Right lobe of liver (tissue), 6 donors: ENCODE measurements around the gene YWHAB. TPM values are rescaled to one million over a fixed set of nuclear protein-coding genes. Genes with fewer than 3 reads are reported as not detected.

Experiments used
- ATAC-seq, 4 donors: fragments of 200-7000 bp; cut with Tn5 transposase; one replicate each; pipeline ENCODE4 v1.9.1; 2020; ENCODE audit warnings: mild to moderate bottlenecking in 4 of 4, moderate library complexity in 4 of 4
- DNase-seq, 3 donors: peaks; one replicate each; pipeline ENCODE4 v3.0.0-alpha.2; 2020
- H3K27ac ChIP-seq, 3 donors: fragments of 200-600 bp; one replicate each; pipeline ENCODE4 v1.8.0; 2022
- H3K27me3 ChIP-seq, 2 donors: fragments of 200-600 bp; one replicate each; pipeline ENCODE4 v1.8.0; 2022
- H3K36me3 ChIP-seq, 4 donors: fragments of 200-600 bp; sonication (generic) in 1 of 4; one replicate each; pipeline versions ENCODE4 v1.5.1 to v1.8.0; 2017 to 2022; ENCODE audit warnings: control low read depth in 1 of 4
- H3K4me1 ChIP-seq, 4 donors: fragments of 200-600 bp; sonication (generic) in 1 of 4; one replicate each; pipeline versions ENCODE4 v1.5.1 to v1.8.0; 2017 to 2022; ENCODE audit warnings: control low read depth in 1 of 4
- H3K4me3 ChIP-seq, 3 donors: fragments of 200-600 bp; one replicate each; pipeline ENCODE4 v1.8.0; 2022
- H3K9me3 ChIP-seq, 4 donors: fragments of 200-600 bp; sonication (generic) in 1 of 4; one replicate each; pipeline versions ENCODE4 v1.5.1 to v1.8.0; 2017 to 2022; ENCODE audit warnings: control low read depth in 1 of 4
- CTCF ChIP-seq, 4 donors: fragments of 200-600 bp in 3 of 4; fragments of 450-650 bp in 1 of 4; IDR thresholded peaks; one replicate each; pipeline versions ENCODE4 v1.5.1 to v1.8.0; 2016 to 2022; ENCODE audit warnings: antibody characterized with exemption in 4 of 4, mild to moderate bottlenecking in 2 of 4
- POLR2A ChIP-seq: fragments of 450-650 bp; IDR thresholded peaks from one replicate; pipeline ENCODE4 v1.6.1; 2017; ENCODE audit warnings: antibody characterized with exemption, mild to moderate bottlenecking
- WGBS: methylation state at CpG from one replicate; pipeline ENCODE4 v1.1.6; 2018; ENCODE audit warnings: low coverage, low lambda C conversion rate; ENCODE audit not compliant: insufficient coverage; ENCODE audit errors: missing lambda C conversion rate; 5-methylcytosine and 5-hydroxymethylcytosine counted together
- intact Hi-C, 2 donors: fragments of 100-400 bp; cut with DNase I; formaldehyde crosslinking; loops; one replicate each; pipeline versions ENCODE4 v1.11.2 to v1.14.1; 2022
- total RNA-seq, 6 experiments: library from RNA; depleted of rRNA in 2 of 6; stranded (reverse); fragments of >200 nt in 2 of 6; fragmentation: NEBNext Ultra II Directional in 3 of 6; extraction: Animal tissue kit (Norgen Biotek cat#: 25700) in 3 of 6; gene quantifications; one replicate each; pipeline versions ENCODE4 v1.1.0 to v1.2.4, GENCODE V29; 2016 to 2023
- donor health status: DM: no; HTN: yes; CAD: no.
- donor health status: DM: no; HTN: no; CAD: no.
- donor health status: DM: no; HTN: no; CAD: no.
- donor health status: DM: no; HTN: yes; CAD: no.
- donor health status: DM: no; HTN: yes; CAD: no.

Gene YWHAB
- total RNA-seq, 6 experiments from 2014 or later = 48.7 to 71.1 (median 54.5) TPM

GRCh38 chr20:44910690-44911262, 25.3 kb downstream of the YWHAB start:
- peaks cover 0 to 22% (median 9%) of the 10 kb centered on the region in 4 donors for H3K36me3 ChIP-seq
- peaks cover 0 to 13% (median 0%) of the 10 kb centered on the region in 4 donors for H3K4me1 ChIP-seq
- no peak overlapping the region for H3K27ac ChIP-seq
- TF ChIP-seq POLR2A (no peak), CTCF (IDR thresholded peaks at IDR 0.05) (no peak)
- peak in 3 of 4 donors; percentile 3 to 10 (median 5) for ATAC-seq
- H3K9me3 ChIP-seq = no peaks in the 10 kb centered on the region
- WGBS = 62% methylated on average over 11 of the region's 17 CpGs
- no peaks in the 10 kb centered on the region for H3K27me3 ChIP-seq
- H3K4me3 ChIP-seq = peak overlapping the region; percentile 72 to 89 (median 77)
- DNase-seq = no peak
- intact Hi-C loops = no loop called here

- 41% methylated on average over 16 of the region's 21 CpGs for WGBS
- peaks cover 0 to 13% (median 0%) of the 10 kb centered on the region in 4 donors for H3K4me1 ChIP-seq
- intact Hi-C loops = no loop called here
- DNase-seq = peak; percentile 85 to 89 (median 85)
- no peaks in the 10 kb centered on the region for H3K9me3 ChIP-seq
- H3K27ac ChIP-seq = no peak overlapping the region
- H3K36me3 ChIP-seq = peaks cover 0 to 16% (median 5%) of the 10 kb centered on the region in 4 donors
- peak; percentile 90 to 95 (median 92) for ATAC-seq
- TF ChIP-seq POLR2A (no peak), CTCF (IDR thresholded peaks at IDR 0.05) (peak; percentile 53 to 74 (median 68))
- no peaks in the 10 kb centered on the region for H3K27me3 ChIP-seq
- peak overlapping the region in 2 of 3 donors; percentile 41 to 77 for H3K4me3 ChIP-seq
Measured at GRCh38 chr20:44911264-44911921, 25.9 kb downstream of the YWHAB start.

- Histone ChIP-seq H3K36me3 (peaks cover 0 to 8% (median 2%) of the 10 kb centered on the region in 4 donors), H3K4me1 (peaks cover 0 to 13% (median 0%) of the 10 kb centered on the region in 4 donors), H3K9me3 (no peaks in the 10 kb centered on the region), H3K4me3 (no peak overlapping the region), H3K27me3 (no peaks in the 10 kb centered on the region), H3K27ac (no peak overlapping the region)
- intact Hi-C loops = no loop called here
- 79% methylated on average over 2 of the region's 2 CpGs for WGBS
- DNase-seq (no peak), ATAC-seq (no peak)
- TF ChIP-seq CTCF (IDR thresholded peaks at IDR 0.05) = no peak
- no peak for TF ChIP-seq POLR2A
Measured at GRCh38 chr20:44912189-44912588, 26.7 kb downstream of the YWHAB start.

- Histone ChIP-seq H3K4me3 (no peak overlapping the region), H3K9me3 (no peaks in the 10 kb centered on the region), H3K36me3 (peaks cover 0 to 4% (median 0%) of the 10 kb centered on the region in 4 donors), H3K4me1 (peaks cover 0 to 13% (median 0%) of the 10 kb centered on the region in 4 donors), H3K27ac (no peak overlapping the region), H3K27me3 (no peaks in the 10 kb centered on the region)
- WGBS = 67% methylated on average over 1 of the region's 1 CpG
- no peak for DNase-seq
- ATAC-seq = no peak
- TF ChIP-seq POLR2A (no peak), CTCF (IDR thresholded peaks at IDR 0.05) (no peak)
- intact Hi-C loops = no loop called here
Measured at GRCh38 chr20:44914924-44915323, 29.4 kb downstream of the YWHAB start.
